Left hindlimb (tissue), 1 donor: ENCODE data around the gene TXNDC9.
"Not testable (repeated sequence)": the region's sequence is repeated elsewhere in the genome, so short reads cannot be mapped to it uniquely, and the experiment has no call there.

Experiments
- DNase-seq: peaks from one replicate; pipeline ENCODE4 v3.0.0-alpha.2; 2018

The TXNDC9 gene

DNA sequence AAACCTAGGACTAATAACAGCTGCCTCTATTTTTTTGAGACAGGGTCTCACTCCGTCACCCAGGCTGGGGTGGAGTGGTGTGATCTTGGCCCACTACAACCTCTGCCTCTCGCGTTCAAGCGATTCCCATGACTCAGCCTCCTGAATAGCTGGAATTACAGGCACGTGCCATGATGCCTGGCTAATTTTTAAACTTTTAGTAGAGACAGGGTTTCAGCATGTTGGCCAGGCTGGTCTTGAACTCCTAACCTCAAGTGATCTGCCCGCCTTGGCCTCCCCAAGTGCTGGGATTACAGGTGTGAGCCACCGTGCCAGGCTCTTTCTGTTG, 18.3 kb downstream of the TXNDC9 start:
- DNase-seq = not testable (repeated sequence)

DNA sequence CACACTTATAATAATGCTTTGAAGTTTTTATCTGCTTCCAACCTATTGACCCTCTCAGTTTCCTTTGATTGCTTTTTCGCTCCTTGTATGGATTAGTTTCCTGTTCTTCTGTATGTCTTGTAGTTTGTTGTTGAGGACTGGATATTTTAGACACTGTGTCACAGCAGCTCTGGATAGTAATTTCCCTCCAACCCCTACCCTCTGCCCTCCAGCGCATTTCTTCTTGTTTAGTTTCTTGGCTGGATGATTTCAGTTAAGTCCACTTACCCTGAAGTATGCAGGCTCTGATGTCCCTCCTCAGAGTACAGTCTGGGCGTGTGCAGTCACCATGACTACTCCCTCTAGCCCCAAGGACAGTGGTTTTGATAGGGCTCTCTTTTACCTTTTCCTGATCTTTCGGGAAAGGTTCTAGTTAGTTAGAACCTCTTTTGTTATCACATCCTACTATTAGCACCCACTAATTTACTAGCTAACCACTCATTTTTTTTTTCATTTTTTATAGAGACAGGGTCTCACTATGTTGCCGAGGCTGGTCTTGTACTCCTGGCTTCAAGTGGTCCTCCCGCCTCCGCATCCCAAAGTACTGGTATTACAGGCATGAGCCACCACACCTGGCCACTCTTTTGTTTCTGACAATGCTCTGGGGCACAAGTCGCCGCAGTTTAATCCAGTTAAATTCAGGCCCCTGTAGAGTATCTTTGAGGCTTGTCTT, 18.8 kb downstream of the TXNDC9 start:
- no peak for DNase-seq

- not testable (repeated sequence) for DNase-seq
Measured at GRCh38 chr2:99301097-99301496, 35.0 kb downstream of the TXNDC9 start, which contains the start of gene LYG1. LYG1 (minus strand) TSS chr2:99301197; CDS start chr2:99295670, 5,527 bp downstream.

GRCh38 chr2:99299580-99299979, 36.6 kb downstream of the TXNDC9 start:
- no peak for DNase-seq

DNA sequence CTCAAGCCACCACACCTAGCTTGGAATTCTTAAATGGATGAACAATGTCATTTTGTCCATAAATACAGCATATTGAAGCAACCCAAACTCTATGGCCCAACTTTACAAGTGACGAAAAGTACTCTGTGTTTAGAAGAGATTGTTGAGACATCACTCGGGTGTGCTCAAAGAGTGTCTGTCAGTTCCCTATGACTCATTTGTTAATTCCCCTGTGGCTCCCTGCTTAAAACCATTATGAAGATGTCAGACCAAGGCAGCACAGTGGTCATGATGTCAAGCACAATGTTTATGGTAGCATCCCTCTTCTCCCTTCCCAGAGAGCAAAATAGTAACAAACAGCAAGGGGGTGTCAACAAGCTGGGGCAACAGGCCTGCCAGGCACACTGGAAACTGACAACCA, 38.1 kb downstream of the TXNDC9 start:
- DNase-seq = no peak

DNA sequence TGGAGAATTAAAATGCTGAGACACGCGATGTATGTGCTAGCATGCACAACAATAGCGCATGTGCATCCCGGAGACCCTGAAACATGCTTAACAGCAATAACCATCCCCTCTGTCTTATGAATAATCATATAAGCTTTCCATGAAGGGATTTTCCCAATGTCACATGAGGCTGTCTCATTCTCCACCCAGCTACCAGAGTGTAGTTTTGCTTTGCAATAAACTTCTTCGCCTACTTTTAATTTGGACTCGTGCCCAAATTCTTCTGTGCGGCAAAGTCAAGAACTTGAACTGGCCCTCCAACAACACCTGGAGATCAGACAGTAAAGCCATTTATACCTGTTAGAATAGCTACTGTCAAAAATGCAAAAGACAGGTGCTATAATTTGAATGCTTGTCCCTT, 50.6 kb downstream of the TXNDC9 start:
- no peak for DNase-seq

DNA sequence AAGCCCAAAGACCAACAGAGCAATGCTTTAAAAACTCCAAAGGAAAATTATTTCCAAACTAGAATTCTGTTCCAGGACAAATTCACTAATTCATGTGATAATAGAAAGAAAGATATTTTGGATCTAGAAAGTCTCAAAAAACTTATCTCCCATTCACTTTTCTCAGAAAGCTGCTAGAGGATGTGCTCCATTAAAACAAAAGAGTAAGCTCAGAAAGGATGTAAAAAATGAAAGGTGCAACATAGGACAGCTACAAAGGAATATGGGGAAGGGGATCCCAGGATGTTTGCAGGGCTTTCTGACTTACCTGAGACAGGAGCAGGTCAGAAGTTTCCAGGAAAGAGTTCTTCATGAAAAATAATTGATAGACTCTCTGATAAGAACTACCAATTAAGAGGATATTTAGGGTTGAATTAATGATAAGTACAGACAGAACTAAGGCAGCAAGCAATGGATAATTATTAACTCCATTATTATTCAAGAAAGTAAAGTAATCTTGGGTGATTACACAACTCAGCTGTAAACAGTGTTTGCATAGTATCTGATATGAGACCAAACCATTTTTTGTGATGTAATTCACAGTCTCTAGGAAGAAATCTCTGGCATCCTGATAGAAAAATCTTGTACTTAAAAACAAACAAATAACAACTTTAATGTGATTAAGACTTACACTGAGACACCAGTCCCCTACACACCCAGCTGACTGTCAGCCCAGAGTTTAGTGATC, 56.0 kb downstream of the TXNDC9 start:
- DNase-seq = no peak

GRCh38 chr2:99278793-99279291, 57.3 kb downstream of the TXNDC9 start:
- no peak for DNase-seq

GRCh38 chr2:99278195-99278765, 57.9 kb downstream of the TXNDC9 start:
- DNase-seq = not testable (repeated sequence)

DNA sequence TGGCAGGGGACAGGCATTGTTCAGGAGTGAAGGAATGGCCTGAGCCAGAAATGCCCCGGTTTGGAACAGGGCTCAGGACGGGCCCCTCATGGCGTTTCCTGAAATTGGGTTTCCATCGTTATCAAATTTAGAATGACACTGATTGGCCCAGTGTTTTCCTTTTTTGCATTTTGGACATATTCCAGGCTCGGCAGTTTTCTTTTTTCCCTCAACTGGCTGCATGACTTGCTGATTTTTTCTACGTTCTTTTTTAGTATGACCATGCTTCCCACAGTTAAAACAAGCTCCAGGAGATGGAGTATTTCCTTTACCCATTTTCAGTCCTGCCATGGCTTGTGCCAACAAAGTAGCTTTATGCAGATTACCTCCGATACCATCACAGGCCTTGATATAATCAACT, 60.3 kb downstream of the TXNDC9 start:
- no peak for DNase-seq
